ENCODE measurements around the gene KCNQ1. TPM values are rescaled to one million over a fixed set of nuclear protein-coding genes. Genes with fewer than 3 reads are reported as not detected.

KCNQ1 gene
- polyA plus RNA-seq, 1 of the 3 experiments (the other 2 are of a cell fraction): 0.05 TPM

DNA sequence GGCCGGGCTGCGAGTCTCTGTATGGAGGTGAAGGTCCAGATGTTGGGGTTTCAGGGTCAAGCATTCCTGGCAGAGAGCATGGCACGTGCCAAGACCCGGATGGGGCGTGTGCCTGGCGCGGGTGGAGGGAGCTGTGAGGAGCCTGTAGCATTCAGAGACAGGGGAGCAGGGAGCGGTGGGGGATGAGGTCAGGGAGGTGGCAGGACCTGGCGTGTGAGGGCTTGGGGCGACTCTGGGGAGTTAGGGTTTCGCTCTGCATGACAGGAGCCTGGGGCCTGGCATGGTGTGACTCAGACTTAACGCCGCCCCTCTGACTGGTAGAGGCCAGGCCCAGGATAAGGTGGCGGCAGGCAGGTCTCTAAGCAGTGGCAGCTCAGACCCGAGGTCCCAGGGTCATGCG is 103.0 kb downstream of the KCNQ1 start (continued):
- TF ChIP-seq EP300 (IDR thresholded peaks at IDR 0.05; ENCODE audit: borderline replicate concordance in 1 of 2, low read depth in 1 of 2, low read length in 1 of 2): no peak
- no peak for TF ChIP-seq RXRA (IDR thresholded peaks at IDR 0.05; ENCODE audit: borderline replicate concordance, low read depth)
- TF ChIP-seq, protein P1, sequence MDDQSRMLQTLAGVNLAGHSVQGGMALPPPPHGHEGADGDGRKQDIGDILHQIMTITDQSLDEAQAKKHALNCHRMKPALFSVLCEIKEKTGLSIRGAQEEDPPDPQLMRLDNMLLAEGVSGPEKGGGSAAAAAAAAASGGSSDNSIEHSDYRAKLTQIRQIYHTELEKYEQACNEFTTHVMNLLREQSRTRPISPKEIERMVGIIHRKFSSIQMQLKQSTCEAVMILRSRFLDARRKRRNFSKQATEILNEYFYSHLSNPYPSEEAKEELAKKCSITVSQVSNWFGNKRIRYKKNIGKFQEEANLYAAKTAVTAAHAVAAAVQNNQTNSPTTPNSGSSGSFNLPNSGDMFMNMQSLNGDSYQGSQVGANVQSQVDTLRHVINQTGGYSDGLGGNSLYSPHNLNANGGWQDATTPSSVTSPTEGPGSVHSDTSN (IDR thresholded peaks at IDR 0.05): no peak
- no peak for TF ChIP-seq GATA2 (CRISPR knock-in tag; IDR thresholded peaks at IDR 0.05)
- no peak for TF ChIP-seq GABPA (IDR thresholded peaks at IDR 0.05; ENCODE audit: low read depth)

DNA sequence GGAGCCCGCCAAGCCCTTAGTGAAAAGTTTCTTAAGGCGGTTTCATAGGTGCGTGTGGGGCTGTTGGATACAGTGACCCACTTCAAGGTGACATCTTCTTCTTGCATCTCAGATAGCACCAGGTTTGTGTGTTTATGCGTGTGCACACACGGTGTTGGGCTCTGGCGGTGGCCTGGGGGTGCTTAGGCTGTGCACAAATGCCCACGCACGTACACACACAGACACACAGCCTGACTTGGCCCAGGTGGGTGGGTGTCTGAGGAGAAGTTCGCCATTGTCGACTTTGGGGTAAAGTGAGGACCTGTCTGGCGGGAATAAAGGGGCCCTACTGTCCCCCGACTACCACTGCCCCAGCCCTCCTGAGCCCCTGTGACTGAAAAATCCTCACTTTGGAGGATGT is 103.8 kb downstream of the KCNQ1 start:
- Histone ChIP-seq H3K4me2 (no peak overlapping the region), H3K4me3 (ENCODE audit: low read depth in 2 of 2, low read length in 1 of 2) (no peak overlapping the region), H3K27ac (ENCODE audit: low read depth in 2 of 2, low read length in 1 of 2) (no peak overlapping the region), H3K36me3 (replicated peaks in 1 of 2; ENCODE audit: control insufficient read depth in 1 of 2, insufficient read depth in 2 of 2, low read length in 1 of 2) (no peaks in the 10 kb centered on the region), H3F3A (replicated peaks; ENCODE audit: insufficient read depth) (no peaks in the 10 kb centered on the region), H3K27me3 (ENCODE audit: insufficient read depth) (no peaks in the 10 kb centered on the region), H4K20me1 (ENCODE audit: insufficient read depth) (no peaks in the 10 kb centered on the region), H3K9me2 (no peaks in the 10 kb centered on the region), H3K4me1 (ENCODE audit: control insufficient read depth in 1 of 2, insufficient read depth in 2 of 2, low read depth in 1 of 2, low read length in 1 of 2) (no peaks in the 10 kb centered on the region), H2AFZ (ENCODE audit: low read depth) (no peak overlapping the region), H3K9me3 (no peaks in the 10 kb centered on the region), H3K79me2 (ENCODE audit: insufficient read depth) (no peaks in the 10 kb centered on the region), H3K9ac (no peak overlapping the region)
- TF ChIP-seq, protein P2, sequence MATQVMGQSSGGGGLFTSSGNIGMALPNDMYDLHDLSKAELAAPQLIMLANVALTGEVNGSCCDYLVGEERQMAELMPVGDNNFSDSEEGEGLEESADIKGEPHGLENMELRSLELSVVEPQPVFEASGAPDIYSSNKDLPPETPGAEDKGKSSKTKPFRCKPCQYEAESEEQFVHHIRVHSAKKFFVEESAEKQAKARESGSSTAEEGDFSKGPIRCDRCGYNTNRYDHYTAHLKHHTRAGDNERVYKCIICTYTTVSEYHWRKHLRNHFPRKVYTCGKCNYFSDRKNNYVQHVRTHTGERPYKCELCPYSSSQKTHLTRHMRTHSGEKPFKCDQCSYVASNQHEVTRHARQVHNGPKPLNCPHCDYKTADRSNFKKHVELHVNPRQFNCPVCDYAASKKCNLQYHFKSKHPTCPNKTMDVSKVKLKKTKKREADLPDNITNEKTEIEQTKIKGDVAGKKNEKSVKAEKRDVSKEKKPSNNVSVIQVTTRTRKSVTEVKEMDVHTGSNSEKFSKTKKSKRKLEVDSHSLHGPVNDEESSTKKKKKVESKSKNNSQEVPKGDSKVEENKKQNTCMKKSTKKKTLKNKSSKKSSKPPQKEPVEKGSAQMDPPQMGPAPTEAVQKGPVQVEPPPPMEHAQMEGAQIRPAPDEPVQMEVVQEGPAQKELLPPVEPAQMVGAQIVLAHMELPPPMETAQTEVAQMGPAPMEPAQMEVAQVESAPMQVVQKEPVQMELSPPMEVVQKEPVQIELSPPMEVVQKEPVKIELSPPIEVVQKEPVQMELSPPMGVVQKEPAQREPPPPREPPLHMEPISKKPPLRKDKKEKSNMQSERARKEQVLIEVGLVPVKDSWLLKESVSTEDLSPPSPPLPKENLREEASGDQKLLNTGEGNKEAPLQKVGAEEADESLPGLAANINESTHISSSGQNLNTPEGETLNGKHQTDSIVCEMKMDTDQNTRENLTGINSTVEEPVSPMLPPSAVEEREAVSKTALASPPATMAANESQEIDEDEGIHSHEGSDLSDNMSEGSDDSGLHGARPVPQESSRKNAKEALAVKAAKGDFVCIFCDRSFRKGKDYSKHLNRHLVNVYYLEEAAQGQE (IDR thresholded peaks at IDR 0.05; ENCODE audit: low read depth, low read length): no peak
- TF ChIP-seq FOSL2 (IDR thresholded peaks at IDR 0.05; ENCODE audit: borderline replicate concordance, low read depth): no peak
- TF ChIP-seq SMC3 (IDR thresholded peaks at IDR 0.05; ENCODE audit: low read depth, low read length): no peak
- TF ChIP-seq GABPA (IDR thresholded peaks at IDR 0.05; ENCODE audit: low read depth): no peak
- TF ChIP-seq NRF1 (IDR thresholded peaks at IDR 0.05; ENCODE audit: low read depth, low read length): no peak
- TF ChIP-seq, protein P3, sequence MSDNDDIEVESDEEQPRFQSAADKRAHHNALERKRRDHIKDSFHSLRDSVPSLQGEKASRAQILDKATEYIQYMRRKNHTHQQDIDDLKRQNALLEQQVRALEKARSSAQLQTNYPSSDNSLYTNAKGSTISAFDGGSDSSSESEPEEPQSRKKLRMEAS (IDR thresholded peaks at IDR 0.05; ENCODE audit: low read depth): no peak
- TF ChIP-seq, protein P4, sequence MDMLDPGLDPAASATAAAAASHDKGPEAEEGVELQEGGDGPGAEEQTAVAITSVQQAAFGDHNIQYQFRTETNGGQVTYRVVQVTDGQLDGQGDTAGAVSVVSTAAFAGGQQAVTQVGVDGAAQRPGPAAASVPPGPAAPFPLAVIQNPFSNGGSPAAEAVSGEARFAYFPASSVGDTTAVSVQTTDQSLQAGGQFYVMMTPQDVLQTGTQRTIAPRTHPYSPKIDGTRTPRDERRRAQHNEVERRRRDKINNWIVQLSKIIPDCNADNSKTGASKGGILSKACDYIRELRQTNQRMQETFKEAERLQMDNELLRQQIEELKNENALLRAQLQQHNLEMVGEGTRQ (IDR thresholded peaks at IDR 0.05; ENCODE audit: borderline replicate concordance, low read depth, low read length): no peak
- TF ChIP-seq TEAD4 (IDR thresholded peaks at IDR 0.05; ENCODE audit: borderline replicate concordance, insufficient read depth): no peak
- TF ChIP-seq FOXJ3 (CRISPR knock-in tag; IDR thresholded peaks at IDR 0.05): no peak
- no peak for TF ChIP-seq EP300 (IDR thresholded peaks at IDR 0.05; ENCODE audit: borderline replicate concordance in 1 of 2, low read depth in 1 of 2, low read length in 1 of 2)
- TF ChIP-seq, protein P5, sequence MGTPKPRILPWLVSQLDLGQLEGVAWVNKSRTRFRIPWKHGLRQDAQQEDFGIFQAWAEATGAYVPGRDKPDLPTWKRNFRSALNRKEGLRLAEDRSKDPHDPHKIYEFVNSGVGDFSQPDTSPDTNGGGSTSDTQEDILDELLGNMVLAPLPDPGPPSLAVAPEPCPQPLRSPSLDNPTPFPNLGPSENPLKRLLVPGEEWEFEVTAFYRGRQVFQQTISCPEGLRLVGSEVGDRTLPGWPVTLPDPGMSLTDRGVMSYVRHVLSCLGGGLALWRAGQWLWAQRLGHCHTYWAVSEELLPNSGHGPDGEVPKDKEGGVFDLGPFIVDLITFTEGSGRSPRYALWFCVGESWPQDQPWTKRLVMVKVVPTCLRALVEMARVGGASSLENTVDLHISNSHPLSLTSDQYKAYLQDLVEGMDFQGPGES (IDR thresholded peaks at IDR 0.05; ENCODE audit: low read depth, low read length): no peak
- CTCF ChIA-PET: no interaction called here
- 64% methylated on average over 10 of the region's 12 CpGs for WGBS (ENCODE audit: low lambda C conversion rate)
- POLR2A ChIA-PET: no interaction called here
- DNase-seq: no peak

All from SK-N-SH (cell line).